DOHH2 (cell line): ENCODE data around the gene JHY.

Source experiments
- H3F3A ChIP-seq: fragments of 200-600 bp; sonication (generic), shearing (Covaris generic); 2 replicates; pipeline ENCODE4 v1.6.0; 2016; ENCODE audit warnings: antibody characterized with exemption, mild to moderate bottlenecking; ENCODE audit not compliant: control insufficient read depth, insufficient read depth
- H3K27ac ChIP-seq: fragments of 200-600 bp; sonication (generic); 2 replicates; pipeline ENCODE4 v1.5.1; 2014; ENCODE audit warnings: low read depth, mild to moderate bottlenecking, low read length, moderate library complexity
- H3K27me3 ChIP-seq: fragments of 200-600 bp; sonication (generic); 2 replicates; pipeline ENCODE4 v1.6.1; 2014; ENCODE audit warnings: mild to moderate bottlenecking, low read length, mixed read lengths; ENCODE audit not compliant: control insufficient read depth
- H3K36me3 ChIP-seq: fragments of 200-600 bp; sonication (generic); 2 replicates; pipeline ENCODE4 v1.6.1; 2014; ENCODE audit warnings: mild to moderate bottlenecking, low read length, moderate library complexity, mixed read lengths; ENCODE audit not compliant: control insufficient read depth
- H3K4me1 ChIP-seq: fragments of 200-600 bp; sonication (generic); 2 replicates; pipeline ENCODE4 v1.6.1; 2014; ENCODE audit warnings: mild to moderate bottlenecking, low read length, mixed read lengths; ENCODE audit not compliant: control insufficient read depth
- H3K4me2 ChIP-seq: fragments of 200-600 bp; sonication (generic); 2 replicates; pipeline ENCODE4 v1.6.0; 2014; ENCODE audit warnings: mild to moderate bottlenecking, low read length, moderate library complexity
- H3K4me3 ChIP-seq: fragments of 200-600 bp; sonication (generic); 2 replicates; pipeline ENCODE4 v1.5.1; 2014; ENCODE audit warnings: mild to moderate bottlenecking, low read length, mixed read lengths
- H3K79me2 ChIP-seq: fragments of 200-600 bp; sonication (generic); 2 replicates; pipeline ENCODE4 v1.6.1; 2014; ENCODE audit warnings: mild to moderate bottlenecking, low read length, mixed read lengths; ENCODE audit not compliant: control insufficient read depth
- H3K9me2 ChIP-seq: fragments of 200-600 bp; sonication (generic); replicated peaks from 2 replicates; pipeline ENCODE4 v1.6.1; 2014; ENCODE audit warnings: mild to moderate bottlenecking, low read length, mixed read lengths; ENCODE audit not compliant: control insufficient read depth
- H3K9me3 ChIP-seq: fragments of 200-600 bp; sonication (generic); 2 replicates; pipeline ENCODE4 v1.6.1; 2014; ENCODE audit warnings: antibody characterized with exemption, low read length, mixed read lengths; ENCODE audit not compliant: control insufficient read depth, insufficient read depth
- H4K20me1 ChIP-seq: fragments of 200-600 bp; sonication (generic); 2 replicates; pipeline ENCODE4 v1.6.0; 2014; ENCODE audit warnings: low read depth, mild to moderate bottlenecking, antibody characterized with exemption, low read length, moderate library complexity; ENCODE audit not compliant: control insufficient read depth, insufficient read depth
- EZH2phosphoT487 ChIP-seq: fragments of 200-600 bp; sonication (generic); IDR thresholded peaks from 2 replicates; pipeline ENCODE4 v1.6.1; 2017; ENCODE audit warnings: borderline replicate concordance, mild to moderate bottlenecking, antibody characterized with exemption, low read length, moderate library complexity, mixed read lengths
- TF ChIP-seq, protein P1 (sequence below): fragments of 200-600 bp; sonication (generic); IDR thresholded peaks from one replicate; pipeline ENCODE4 v1.5.1; 2014; ENCODE audit warnings: antibody characterized with exemption, mild to moderate bottlenecking, low read depth, low read length; ENCODE audit not compliant: poor library complexity, severe bottlenecking

Gene JHY

DNA sequence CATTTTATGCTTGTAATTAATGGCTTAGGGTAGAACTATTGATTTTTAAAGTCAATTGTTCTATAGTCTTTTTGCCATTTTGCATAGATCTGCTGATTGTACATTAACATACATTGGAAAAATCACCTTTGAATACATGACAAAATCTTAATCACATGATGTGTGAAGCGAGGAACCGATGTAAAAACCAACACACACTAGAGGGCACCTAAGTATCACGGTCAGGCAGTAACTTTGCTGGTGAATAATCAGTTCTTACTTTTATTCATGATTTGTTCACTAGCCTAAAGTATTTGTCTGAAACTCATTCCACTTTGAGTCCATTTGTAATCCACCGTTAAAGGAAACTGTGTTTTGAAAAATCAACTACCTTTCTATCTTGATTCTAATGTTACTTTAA, 28.2 kb downstream of the JHY start:
- no peak overlapping the region for H3K4me2 ChIP-seq
- H3K27me3 ChIP-seq: 0 out of 2 replicates have a peak, but pooled peaks cover 3% of the 10 kb centered on the region
- no peaks in the 10 kb centered on the region for H3K36me3 ChIP-seq
- no peaks in the 10 kb centered on the region for H4K20me1 ChIP-seq
- no peaks in the 10 kb centered on the region for H3K9me3 ChIP-seq
- H3K27ac ChIP-seq: no peak overlapping the region
- H3K79me2 ChIP-seq: no peaks in the 10 kb centered on the region
- H3K4me1 ChIP-seq: no peaks in the 10 kb centered on the region
- H3F3A ChIP-seq: no peaks in the 10 kb centered on the region
- H3K4me3 ChIP-seq: no peak overlapping the region
- TF ChIP-seq, protein P1, sequence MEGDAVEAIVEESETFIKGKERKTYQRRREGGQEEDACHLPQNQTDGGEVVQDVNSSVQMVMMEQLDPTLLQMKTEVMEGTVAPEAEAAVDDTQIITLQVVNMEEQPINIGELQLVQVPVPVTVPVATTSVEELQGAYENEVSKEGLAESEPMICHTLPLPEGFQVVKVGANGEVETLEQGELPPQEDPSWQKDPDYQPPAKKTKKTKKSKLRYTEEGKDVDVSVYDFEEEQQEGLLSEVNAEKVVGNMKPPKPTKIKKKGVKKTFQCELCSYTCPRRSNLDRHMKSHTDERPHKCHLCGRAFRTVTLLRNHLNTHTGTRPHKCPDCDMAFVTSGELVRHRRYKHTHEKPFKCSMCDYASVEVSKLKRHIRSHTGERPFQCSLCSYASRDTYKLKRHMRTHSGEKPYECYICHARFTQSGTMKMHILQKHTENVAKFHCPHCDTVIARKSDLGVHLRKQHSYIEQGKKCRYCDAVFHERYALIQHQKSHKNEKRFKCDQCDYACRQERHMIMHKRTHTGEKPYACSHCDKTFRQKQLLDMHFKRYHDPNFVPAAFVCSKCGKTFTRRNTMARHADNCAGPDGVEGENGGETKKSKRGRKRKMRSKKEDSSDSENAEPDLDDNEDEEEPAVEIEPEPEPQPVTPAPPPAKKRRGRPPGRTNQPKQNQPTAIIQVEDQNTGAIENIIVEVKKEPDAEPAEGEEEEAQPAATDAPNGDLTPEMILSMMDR: peak; percentile 23
- no peak for TF ChIP-seq EZH2phosphoT487
- no peaks in the 10 kb centered on the region for H3K9me2 ChIP-seq

DNA sequence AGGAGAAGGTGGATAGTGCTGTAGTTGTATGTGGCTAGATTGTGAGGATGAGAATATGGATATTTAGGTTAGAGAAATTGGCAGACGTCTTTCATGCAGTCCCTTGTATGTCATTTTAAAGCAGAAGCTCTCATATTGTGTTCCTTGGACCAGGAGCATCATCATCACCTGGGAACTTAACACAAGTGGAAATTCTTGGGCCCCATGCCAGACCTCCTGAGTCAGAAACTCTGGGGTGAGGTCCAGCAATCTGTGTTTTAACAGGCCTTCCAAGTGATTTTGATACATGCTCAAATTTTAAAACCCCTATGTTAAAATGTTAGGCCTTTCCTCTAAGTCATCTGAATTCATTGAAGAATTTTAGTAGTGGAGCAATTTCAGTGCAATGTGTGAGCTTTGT, 34.8 kb downstream of the JHY start:
- Histone ChIP-seq H4K20me1 (no peaks in the 10 kb centered on the region), H3K79me2 (no peaks in the 10 kb centered on the region), H3K4me3 (no peak overlapping the region), H3F3A (no peaks in the 10 kb centered on the region), H3K4me1 (no peaks in the 10 kb centered on the region), H3K27ac (no peak overlapping the region), H3K27me3 (no peaks in the 10 kb centered on the region), H3K9me3 (no peaks in the 10 kb centered on the region), H3K9me2 (no peaks in the 10 kb centered on the region), H3K36me3 (no peaks in the 10 kb centered on the region), H3K4me2 (no peak overlapping the region)
- TF ChIP-seq, protein P1: no peak
- TF ChIP-seq EZH2phosphoT487: no peak

DNA sequence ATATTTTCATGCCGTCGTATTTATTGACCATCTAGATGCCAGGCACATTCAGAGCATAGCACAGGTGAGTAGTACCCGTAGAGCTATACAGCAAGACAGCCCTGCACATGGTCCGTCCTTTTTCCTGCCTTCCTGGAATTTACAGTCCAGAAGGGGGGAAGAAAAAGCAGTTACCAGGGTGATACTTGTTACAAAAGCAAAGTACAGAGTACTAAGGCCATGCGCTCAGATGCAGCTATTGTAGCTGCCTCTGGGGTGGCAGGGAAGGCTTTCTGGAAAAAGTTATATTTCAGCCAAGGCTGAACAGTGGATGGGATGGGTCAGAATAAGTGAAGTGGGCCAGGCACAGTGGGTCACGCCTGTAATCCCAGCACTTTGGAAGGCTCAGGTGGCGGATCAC, 36.2 kb downstream of the JHY start:
- H3K27me3 ChIP-seq: 0 out of 2 replicates have a peak, but pooled peaks cover 2% of the 10 kb centered on the region
- no peaks in the 10 kb centered on the region for H3K9me2 ChIP-seq
- H3K27ac ChIP-seq: no peak overlapping the region
- H3K36me3 ChIP-seq: no peaks in the 10 kb centered on the region
- TF ChIP-seq, protein P1: no peak
- H4K20me1 ChIP-seq: no peaks in the 10 kb centered on the region
- no peaks in the 10 kb centered on the region for H3F3A ChIP-seq
- no peak overlapping the region for H3K4me2 ChIP-seq
- H3K4me3 ChIP-seq: no peak overlapping the region
- H3K79me2 ChIP-seq: no peaks in the 10 kb centered on the region
- no peaks in the 10 kb centered on the region for H3K9me3 ChIP-seq
- H3K4me1 ChIP-seq: no peaks in the 10 kb centered on the region

DNA sequence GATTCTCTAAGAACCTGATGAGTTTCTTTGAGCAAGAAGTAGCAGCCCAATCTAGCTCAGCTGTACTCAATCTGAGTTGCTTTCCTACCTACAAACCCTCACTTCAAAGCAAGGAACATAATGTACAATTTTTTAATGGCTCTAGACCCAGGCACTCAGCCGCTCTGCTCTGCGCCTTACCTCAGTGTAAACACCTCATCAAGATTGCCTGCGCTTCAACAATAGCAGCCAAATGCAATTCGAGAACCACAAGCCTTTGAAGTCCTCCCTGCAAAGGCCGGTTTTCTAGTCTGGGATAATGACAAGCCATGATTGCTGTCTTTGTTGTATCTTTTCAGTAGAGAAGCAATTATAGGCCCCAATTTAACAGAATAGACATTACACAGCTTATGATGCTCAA, 38.0 kb downstream of the JHY start:
- H3K9me3 ChIP-seq: no peaks in the 10 kb centered on the region
- TF ChIP-seq EZH2phosphoT487: no peak
- TF ChIP-seq, protein P1: no peak
- no peaks in the 10 kb centered on the region for H3K9me2 ChIP-seq
- no peak overlapping the region for H3K4me3 ChIP-seq
- H3K27ac ChIP-seq: no peak overlapping the region
- H4K20me1 ChIP-seq: no peaks in the 10 kb centered on the region
- 0 out of 2 replicates have a peak, but pooled peaks cover 2% of the 10 kb centered on the region for H3K27me3 ChIP-seq
- no peaks in the 10 kb centered on the region for H3K36me3 ChIP-seq
- no peak overlapping the region for H3K4me2 ChIP-seq
- no peaks in the 10 kb centered on the region for H3K4me1 ChIP-seq
- no peaks in the 10 kb centered on the region for H3F3A ChIP-seq
- no peaks in the 10 kb centered on the region for H3K79me2 ChIP-seq
